GM18505 (cell line): Measurements from ENCODE around the gene ABHD2.

ENCODE experiments used
- ATAC-seq: cut with Tn5 transposase; IDR thresholded peaks from one replicate; pipeline ENCODE4 v1.9.1; 2021; ENCODE audit not compliant: unreplicated experiment
- POLR2A ChIP-seq: IDR thresholded peaks from 4 replicates; pipeline ENCODE4 v1.6.1; 2011; ENCODE audit warnings: borderline replicate concordance; ENCODE audit not compliant: insufficient read depth, insufficient read length; ENCODE audit errors: extremely low read depth

The ABHD2 gene

DNA sequence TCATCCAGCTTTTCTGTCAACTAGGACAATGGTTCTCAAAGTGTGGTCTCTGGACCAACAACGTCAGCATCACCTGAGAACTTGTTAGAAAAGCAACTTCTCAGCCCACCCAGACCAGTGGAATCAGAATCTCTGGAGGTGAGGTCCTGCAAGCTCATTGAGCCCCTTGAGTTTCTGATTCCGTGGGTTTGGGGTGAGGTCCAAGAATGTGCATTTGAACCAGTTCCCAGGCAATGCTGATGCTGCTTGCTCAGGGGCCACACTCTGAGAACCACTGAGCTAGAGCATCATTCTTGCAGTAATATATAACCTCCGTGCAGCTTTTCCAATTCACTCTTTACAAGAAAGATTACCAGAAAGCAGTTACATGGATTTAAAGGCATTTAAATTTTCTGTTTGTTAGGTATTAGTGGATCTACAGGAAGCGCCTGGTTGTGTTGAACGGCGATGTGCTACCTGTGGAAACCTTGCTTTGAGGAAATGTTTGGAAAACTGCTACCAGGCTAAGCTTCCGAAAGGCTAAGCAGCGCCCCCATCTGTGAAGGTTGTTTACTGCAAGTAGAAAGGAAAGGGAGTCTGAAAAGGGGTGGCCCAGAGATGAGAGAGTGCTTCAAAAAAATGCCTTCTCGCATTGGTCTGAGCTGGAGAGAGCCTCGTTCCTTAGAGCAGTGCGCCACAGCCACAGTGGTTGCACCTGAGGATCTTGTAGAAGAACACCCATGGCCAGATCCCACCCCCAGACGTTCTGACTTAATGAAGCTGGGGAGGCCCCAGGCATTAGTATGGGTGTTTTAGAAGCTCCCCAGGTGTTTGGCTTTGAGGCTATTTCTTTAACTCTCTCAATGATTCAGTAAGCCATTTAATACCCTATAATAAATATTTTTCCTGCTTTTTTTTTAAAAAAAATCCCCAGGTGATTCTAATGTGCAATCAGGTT is 83.1 kb downstream of the ABHD2 start:
- ATAC-seq, result no peak

DNA sequence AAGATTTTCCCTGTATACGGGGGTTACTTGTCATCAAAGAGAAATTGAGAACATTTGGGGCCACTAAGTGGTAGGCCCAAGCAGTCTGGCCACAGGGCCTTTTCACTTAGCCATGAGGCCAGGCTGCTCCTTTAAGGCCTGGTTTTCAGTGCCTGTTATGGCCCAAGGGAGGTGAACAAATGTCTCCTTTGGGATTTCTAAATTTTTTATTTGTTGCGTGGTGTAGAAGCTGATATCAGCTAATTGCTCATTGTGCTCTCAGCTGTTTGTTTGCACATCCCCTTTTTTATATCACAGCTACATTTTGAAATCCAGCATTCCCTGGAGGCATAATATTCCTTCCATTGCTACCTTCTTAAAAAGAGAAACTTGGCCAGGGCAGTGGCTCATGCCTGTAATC is 84.7 kb downstream of the ABHD2 start:
- no peak for ATAC-seq
- TF ChIP-seq POLR2A, result no peak

More for the DNA sequence above, 83.1 kb downstream of the ABHD2 start:
- no peak for TF ChIP-seq POLR2A

DNA sequence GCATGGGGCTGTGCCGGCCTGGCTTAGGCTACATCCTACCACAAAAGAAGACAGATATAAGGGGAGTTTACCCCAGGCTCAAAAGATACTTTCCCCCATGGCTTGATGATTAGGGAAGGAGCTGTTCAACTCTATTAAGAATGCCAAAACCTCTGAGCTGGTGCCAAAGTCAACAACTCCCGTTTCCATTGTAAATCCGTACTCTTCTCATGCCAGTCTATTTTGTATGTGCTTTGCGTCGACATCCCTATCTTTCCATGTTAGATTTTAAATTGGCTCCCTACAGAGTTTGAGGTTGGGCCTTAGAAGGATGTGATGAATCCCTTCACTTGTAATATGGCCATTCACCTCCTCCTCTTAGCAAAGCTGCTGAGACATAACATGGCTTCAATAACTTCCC is 86.2 kb downstream of the ABHD2 start:
- TF ChIP-seq POLR2A, result no peak
- no peak for ATAC-seq

DNA sequence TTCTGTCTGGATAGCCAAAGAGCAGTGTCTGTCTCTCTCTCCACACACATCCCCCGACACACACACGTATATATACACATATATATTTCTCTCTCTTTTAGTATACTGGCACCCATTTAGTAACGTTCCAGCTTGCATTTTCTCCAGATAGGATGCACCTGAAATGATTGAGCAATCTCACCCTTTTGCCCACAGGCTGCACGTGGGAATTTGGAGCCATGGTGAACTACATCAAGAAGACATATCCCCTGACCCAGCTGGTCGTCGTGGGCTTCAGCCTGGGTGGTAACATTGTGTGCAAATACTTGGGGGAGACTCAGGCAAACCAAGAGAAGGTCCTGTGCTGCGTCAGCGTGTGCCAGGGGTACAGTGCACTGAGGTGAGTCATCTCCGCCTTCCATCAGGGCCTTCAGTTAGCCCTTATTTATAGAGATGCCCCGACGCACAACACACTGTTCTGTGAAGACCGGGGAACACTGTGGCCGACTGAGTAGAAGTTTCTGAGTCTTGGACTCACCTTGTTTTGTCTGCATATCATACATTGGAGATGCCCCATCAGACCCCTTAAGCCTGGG is 87.4 kb downstream of the ABHD2 start:
- TF ChIP-seq POLR2A, result no peak
- no peak for ATAC-seq

DNA sequence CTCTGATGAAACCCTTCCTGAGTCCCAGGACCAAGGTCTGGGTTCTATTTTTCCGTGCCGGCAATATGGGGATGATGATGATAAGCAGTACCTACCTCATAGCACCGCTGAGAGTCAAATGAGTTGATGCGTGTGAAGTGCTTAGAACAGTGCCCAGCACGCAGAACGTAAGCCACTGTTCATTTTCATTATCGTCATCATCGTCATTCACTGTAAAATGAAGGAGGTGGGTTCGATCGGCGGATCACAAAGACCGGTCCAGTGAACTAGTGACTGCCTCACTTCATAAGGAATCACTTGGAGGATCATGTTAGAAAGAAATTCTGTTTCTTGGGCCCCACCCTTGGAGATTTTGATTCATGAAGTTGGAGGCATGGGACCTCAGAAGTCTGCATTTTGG is 88.9 kb downstream of the ABHD2 start:
- TF ChIP-seq POLR2A, result no peak
- no peak for ATAC-seq

DNA sequence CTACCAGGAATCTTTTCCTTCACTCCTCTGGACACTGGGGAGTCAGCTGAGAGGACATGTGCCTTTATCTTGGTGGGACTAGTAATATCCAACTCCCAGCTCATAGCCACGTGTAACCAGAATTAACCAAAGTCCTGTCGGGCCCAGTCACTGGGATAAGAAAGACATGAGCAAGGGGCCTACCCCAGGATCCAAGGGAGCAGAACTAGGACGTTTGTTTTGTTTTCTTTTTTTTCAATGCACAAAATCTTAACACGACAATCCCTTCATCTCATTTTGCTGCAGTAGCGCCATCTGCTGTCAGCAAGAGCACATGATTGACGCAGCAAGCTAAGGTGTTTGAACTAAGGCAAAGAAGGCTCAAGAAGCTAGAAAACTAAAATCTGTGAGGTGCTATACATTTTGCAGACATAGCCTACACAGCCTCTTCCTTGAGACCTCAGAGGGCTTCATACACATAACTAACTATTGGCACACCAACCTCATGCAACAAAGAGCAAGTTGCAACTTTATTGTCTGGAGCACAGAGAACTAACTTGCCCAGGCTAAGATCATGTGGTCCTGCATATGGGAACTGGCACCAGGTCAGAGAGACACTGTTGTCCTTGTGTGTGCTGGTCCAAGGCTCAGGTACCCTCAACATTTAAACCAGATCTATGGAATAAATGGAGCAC is 89.5 kb downstream of the ABHD2 start:
- TF ChIP-seq POLR2A, result no peak
- no peak for ATAC-seq

DNA sequence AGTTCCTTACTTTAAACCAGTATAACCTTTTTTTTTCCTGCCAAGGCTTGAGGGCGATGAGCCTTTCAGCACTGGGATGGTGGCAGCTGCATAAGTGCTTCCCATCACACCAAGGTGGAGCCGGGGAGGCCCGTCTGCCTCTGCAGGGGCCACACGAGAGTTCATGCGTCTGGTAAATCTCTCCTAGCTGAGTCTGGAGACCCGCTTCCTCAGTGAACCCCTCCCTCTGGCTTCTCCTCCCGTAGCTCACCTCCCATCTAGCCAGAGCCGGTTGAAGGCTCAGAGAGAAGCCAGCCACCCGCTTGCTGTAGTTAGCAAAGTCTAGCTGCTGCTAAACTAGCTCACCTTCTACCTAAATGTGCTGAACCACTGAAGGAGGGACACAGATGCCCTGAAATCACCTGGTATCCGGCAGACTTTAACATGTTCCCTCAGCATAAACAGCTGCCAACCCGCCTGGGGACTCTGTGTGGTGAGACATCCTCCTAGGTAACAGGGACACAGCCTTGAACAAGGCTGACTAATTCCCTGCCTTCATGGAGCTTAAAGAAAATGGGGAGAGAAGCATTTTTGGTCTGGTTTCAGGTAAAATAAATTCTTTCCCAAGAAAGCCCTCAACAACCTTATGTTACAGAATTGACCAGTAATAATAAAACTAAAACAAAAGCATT is 90.2 kb downstream of the ABHD2 start:
- no peak for TF ChIP-seq POLR2A
- no peak for ATAC-seq

DNA sequence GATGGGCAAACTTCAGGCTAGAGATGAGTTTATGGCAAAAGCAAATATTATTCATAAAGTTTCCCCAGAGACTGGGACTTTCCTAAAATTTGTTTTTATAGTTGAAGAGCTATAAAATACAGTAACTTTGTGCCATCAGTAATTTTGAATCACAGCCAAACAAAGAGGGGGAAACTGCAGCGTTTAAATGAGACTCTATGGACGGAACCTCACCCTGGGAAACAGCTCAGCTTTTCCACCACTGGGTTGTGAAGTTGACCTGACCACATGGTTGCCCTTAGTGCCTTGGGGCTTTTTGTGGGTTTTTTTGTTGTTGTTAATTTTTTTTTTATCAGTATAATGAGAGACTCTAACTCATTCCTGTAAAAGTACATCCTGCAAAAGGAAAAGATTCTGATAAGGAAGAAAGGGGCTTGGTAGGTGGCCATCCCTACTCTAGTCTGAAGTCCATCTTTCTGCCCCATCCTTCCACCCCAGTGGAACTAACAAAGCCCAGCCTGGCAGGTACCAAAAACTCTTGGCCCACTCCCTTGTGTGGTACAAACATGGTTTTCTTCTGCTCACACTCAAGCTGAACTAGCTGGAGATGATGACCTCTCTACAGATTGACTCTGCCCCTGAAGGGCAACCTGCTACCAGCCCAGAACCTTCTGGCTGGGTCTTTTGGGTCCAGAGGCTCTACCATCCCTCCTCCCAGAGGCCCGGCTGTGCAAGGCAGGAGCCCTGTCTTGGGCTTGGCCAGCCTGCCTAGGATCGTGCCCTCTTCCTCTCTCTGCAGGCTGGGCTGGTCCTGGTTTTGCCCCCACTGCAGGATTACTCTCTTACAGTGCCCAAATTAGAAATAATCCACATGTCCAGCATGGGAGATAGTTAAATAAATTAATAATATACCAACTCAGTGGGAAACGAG is 92.0 kb downstream of the ABHD2 start:
- no peak for TF ChIP-seq POLR2A
- ATAC-seq, result no peak

DNA sequence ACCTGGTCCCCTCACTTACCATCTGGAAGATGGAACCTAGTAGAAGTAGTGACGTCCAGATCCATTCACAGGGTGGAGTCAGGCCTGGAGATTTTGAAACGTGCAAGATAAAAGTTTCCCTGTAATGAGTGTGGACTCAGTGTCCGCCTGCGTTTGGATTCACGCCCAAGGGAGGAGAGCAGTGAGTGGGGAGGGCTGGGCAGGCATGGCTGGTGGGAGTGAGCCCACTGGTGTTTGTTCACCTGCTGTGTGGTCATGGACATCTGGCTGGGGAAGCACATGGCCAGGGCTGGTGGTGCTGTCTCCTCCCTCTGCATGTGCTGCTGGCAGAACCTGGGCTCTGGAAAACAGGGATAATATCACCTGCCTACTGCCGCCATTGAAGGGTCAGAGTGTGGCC is 96.1 kb downstream of the ABHD2 start:
- no peak for ATAC-seq
- no peak for TF ChIP-seq POLR2A

DNA sequence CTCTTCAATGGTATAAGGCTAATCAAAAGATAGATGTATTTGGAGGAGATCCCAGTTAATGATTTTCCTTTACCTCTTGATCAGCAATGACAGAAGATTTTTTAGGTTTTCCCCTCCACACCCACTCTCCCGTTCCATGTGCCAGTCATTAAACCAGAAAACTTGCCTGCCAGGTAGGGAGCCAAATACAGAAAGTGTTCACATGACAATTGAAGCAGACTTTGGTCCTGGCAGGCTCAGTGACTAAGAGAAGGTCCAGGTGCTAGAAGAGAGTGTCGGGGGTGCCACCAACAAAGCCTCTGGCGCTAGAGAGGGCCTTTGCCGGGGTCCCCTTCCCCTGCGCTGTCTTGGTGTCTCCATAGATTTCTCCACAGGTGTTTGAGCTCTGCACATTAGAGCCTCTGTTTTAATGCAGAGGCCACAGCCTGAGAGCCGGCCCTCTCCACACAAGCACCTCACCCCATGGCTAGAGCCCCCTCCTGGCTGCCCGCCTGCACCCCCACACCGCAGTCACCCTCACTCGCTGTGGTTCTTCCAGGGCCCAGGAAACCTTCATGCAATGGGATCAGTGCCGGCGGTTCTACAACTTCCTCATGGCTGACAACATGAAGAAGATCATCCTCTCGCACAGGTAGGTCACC is 96.8 kb downstream of the ABHD2 start:
- no peak for ATAC-seq
- no peak for TF ChIP-seq POLR2A

DNA sequence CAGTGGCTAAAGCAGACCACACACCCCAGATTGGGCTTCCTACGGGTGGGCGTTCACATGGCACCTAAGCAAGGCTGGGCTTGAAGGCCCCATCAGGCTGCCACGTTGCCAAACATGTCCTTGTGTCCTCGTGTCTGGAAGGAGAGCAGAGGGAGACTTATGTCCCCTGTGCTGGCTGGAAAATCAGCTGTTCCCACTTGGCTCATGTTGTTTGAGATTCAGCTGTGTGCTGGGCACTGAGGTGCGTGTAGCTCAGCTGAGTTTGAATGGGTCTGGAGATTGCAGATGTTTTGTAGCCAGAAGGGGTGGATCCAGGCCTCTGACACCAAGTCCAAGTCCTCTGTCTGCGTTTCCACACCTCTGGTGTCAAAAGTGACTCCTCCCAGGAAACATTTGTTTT is 98.5 kb downstream of the ABHD2 start:
- ATAC-seq, result no peak
- no peak for TF ChIP-seq POLR2A

DNA sequence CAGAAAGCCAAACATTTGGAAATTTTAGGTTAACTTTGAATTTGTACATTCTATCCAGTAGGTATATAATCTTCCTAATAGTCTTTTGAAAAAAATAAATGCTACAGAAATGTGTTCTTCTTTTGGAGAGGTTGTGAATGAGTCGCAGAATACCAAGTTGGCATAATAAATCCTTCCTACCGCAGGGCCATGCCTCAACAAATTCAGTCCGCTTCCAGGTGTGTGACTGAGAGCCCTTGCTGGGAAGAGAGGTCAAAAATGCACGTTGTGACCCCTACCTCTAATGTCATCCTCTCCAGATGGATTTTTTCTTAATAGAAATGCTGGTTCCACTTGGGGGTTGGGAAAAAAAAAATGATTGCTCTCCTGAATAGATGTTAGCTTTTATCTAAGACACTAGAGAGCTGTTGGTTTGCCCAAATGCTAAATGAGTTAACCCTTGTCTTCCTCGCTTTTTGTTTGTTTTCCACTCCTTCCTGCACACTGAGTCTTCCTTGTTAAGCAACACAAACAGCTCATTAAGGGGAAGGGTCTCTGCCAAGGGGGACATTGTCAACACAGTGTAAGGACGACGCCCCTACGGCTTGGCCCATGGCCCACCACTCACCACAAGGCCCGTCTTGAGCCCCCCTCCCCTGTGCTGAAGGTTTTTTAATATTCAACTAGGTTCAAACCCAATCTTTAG is 99.2 kb downstream of the ABHD2 start:
- TF ChIP-seq POLR2A, result no peak
- ATAC-seq, result no peak

DNA sequence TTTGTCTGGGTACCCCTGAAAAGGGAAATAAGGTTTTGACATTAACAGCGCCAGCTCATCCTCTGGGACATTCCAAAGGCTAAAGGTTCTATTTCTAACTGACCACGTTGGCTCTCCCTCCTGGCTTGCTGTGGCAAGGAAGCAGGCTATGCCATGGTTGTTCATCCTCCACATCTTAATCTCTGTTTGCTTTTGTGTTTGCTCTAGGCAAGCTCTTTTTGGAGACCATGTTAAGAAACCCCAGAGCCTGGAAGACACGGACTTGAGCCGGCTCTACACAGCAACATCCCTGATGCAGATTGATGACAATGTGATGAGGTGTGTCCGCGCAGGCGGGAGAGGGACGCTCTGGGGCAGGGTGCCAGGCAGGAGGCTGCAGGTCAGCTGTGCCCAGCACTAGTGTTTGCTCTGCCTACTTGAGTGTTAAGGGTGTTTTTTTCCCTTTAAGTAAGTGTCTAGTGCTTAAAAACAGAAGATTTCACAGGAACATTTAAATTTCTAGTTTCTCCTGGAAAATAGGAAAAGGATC is 99.8 kb downstream of the ABHD2 start:
- TF ChIP-seq POLR2A, result no peak
- ATAC-seq, result no peak
